ENCODE results near the gene OXER1.

OXER1 gene

DNA sequence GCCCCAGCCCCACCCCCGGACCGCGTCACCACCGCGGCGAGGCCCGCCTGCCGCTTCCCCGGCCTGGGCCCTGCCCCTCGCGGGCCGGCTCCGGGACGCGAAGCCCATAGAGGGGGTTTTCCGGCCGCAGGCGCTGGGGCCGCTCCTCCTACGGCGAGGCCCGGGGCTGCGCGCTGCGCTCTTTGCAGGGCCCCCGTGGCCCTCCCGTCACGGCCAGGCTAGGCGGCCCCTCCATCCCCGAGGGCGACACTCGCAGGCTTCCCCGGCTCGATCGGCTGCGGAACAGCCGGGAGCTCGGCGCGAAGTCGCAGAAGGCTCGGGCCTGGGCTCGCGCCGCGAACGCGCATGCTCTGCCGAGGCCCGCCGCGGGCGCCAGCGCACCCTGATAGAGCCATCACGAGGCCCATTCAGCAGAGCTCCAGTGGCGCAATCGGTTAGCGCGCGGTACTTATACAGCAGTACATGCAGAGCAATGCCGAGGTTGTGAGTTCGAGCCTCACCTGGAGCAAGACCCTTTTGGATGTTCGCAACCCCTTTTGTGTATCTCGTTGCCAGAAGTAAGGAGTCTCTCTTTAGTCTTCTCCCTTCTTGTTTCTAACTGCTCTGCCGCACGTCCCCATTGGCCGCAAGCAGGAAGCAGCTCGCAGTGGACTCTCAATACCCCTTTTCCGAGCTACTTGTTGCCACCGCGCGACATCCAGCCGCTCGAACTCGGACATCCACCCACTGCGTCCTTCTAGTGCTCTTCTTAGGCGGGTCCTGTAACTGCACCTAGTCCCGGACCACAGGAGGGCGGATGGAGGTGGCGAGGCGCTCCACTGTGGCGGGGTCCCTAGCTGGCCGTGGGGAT is 46.4 kb upstream of the OXER1 start:
- Histone ChIP-seq H3K36me3 (ENCODE audit: control insufficient read depth in 2 of 2, insufficient read depth in 1 of 2, low read length in 2 of 2) (no peaks in the 10 kb centered on the region), H3K4me1 (ENCODE audit: control insufficient read depth, insufficient read depth, low read length) (no peaks in the 10 kb centered on the region), H3K27ac (ENCODE audit: extremely low read depth, low read depth, low read length) (peak overlapping the region; percentile 96), H3K9me3 (ENCODE audit: control insufficient read depth, insufficient read depth, low read depth, low read length) (no peaks in the 10 kb centered on the region), H3K4me3 (ENCODE audit: low read depth, low read length) (peak overlapping the region; percentile 86)
- ChIA-PET POLR2A (interaction anchor here (1.1 to 2.0 kb wide), 8 partner anchors 10 to 786 kb away, joined by 3 to 7 read pairs (median 5); partner anchors contain the start of genes HAAO, KCNG3 and THADA), CTCF (interaction anchor here (0.6 to 2.0 kb wide), 5 partner anchors 9 to 729 kb away, joined by 3 to 12 read pairs (median 3); no protein-coding TSS in a partner anchor)
- peak; percentile 51; the same call in 1 of the 2 replicates for TF ChIP-seq KLF10 (tag by site-specific recombination; IDR thresholded peaks at IDR 0.05)
- TF ChIP-seq ZNF623 (tag by site-specific recombination; IDR thresholded peaks at IDR 0.05) = no peak
- TF ChIP-seq, protein P1, sequence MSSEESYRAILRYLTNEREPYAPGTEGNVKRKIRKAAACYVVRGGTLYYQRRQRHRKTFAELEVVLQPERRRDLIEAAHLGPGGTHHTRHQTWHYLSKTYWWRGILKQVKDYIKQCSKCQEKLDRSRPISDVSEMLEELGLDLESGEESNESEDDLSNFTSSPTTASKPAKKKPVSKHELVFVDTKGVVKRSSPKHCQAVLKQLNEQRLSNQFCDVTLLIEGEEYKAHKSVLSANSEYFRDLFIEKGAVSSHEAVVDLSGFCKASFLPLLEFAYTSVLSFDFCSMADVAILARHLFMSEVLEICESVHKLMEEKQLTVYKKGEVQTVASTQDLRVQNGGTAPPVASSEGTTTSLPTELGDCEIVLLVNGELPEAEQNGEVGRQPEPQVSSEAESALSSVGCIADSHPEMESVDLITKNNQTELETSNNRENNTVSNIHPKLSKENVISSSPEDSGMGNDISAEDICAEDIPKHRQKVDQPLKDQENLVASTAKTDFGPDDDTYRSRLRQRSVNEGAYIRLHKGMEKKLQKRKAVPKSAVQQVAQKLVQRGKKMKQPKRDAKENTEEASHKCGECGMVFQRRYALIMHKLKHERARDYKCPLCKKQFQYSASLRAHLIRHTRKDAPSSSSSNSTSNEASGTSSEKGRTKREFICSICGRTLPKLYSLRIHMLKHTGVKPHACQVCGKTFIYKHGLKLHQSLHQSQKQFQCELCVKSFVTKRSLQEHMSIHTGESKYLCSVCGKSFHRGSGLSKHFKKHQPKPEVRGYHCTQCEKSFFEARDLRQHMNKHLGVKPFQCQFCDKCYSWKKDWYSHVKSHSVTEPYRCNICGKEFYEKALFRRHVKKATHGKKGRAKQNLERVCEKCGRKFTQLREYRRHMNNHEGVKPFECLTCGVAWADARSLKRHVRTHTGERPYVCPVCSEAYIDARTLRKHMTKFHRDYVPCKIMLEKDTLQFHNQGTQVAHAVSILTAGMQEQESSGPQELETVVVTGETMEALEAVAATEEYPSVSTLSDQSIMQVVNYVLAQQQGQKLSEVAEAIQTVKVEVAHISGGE (tag by site-specific recombination; conservative IDR thresholded peaks at IDR 0.05; ENCODE audit: low read depth) = 0 out of 2 replicates have a peak, but pooled peaks have one; percentile 16
- peak; percentile 30; the same call in 1 of the 2 replicates for TF ChIP-seq KLF9 (tag by site-specific recombination; IDR thresholded peaks at IDR 0.05; ENCODE audit: low read depth)
- TF ChIP-seq ZNF146 (tag by site-specific recombination; IDR thresholded peaks at IDR 0.05) = 0 out of 2 replicates have a peak, but pooled peaks have one; percentile 9
- TF ChIP-seq, protein P2, sequence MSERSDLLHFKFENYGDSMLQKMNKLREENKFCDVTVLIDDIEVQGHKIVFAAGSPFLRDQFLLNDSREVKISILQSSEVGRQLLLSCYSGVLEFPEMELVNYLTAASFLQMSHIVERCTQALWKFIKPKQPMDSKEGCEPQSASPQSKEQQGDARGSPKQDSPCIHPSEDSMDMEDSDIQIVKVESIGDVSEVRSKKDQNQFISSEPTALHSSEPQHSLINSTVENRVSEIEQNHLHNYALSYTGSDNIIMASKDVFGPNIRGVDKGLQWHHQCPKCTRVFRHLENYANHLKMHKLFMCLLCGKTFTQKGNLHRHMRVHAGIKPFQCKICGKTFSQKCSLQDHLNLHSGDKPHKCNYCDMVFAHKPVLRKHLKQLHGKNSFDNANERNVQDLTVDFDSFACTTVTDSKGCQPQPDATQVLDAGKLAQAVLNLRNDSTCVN (tag by site-specific recombination; optimal IDR thresholded peaks at IDR 0.05) = peak; percentile 94
- peak; percentile 59; the same call in 1 of the 2 replicates for TF ChIP-seq KLF8 (tag by site-specific recombination; IDR thresholded peaks at IDR 0.05)
- TF ChIP-seq ZNF121 (tag by site-specific recombination; IDR thresholded peaks at IDR 0.05) = 0 out of 2 replicates have a peak, but pooled peaks have one; percentile 18
- peak; percentile 96 for TF ChIP-seq ZBTB17 (tag by site-specific recombination; IDR thresholded peaks at IDR 0.05)
- TF ChIP-seq ZFHX2 (tag by site-specific recombination; conservative IDR thresholded peaks at IDR 0.05) = peak; percentile 20; the same call in 1 of the 2 replicates
- peak; percentile 95 for TF ChIP-seq ZNF391 (tag by site-specific recombination; IDR thresholded peaks at IDR 0.05; ENCODE audit: borderline replicate concordance, low read depth)
- TF ChIP-seq ZNF596 (tag by site-specific recombination; IDR thresholded peaks at IDR 0.05) = 0 out of 2 replicates have a peak, but pooled peaks have one; percentile 17
- peak; percentile 69 for TF ChIP-seq SP3 (tag by site-specific recombination; IDR thresholded peaks at IDR 0.05)
- no peak for TF ChIP-seq ZNF133 (tag by site-specific recombination; IDR thresholded peaks at IDR 0.05)
- TF ChIP-seq SCRT2 (tag by site-specific recombination; IDR thresholded peaks at IDR 0.05) = peak; percentile 96
- TF ChIP-seq ZNF610 (tag by site-specific recombination; IDR thresholded peaks at IDR 0.05; ENCODE audit: borderline replicate concordance) = 0 out of 2 replicates have a peak, but pooled peaks have one; percentile 64
- peak; percentile 93 for TF ChIP-seq ZFP37 (tag by site-specific recombination; IDR thresholded peaks at IDR 0.05)
- no peak for TF ChIP-seq ZFP3 (tag by site-specific recombination; IDR thresholded peaks at IDR 0.05; ENCODE audit: low read depth)
- TF ChIP-seq ZNF677 (tag by site-specific recombination; IDR thresholded peaks at IDR 0.05) = no peak; the same call in 1 of the 2 replicates
- TF ChIP-seq, protein P3, sequence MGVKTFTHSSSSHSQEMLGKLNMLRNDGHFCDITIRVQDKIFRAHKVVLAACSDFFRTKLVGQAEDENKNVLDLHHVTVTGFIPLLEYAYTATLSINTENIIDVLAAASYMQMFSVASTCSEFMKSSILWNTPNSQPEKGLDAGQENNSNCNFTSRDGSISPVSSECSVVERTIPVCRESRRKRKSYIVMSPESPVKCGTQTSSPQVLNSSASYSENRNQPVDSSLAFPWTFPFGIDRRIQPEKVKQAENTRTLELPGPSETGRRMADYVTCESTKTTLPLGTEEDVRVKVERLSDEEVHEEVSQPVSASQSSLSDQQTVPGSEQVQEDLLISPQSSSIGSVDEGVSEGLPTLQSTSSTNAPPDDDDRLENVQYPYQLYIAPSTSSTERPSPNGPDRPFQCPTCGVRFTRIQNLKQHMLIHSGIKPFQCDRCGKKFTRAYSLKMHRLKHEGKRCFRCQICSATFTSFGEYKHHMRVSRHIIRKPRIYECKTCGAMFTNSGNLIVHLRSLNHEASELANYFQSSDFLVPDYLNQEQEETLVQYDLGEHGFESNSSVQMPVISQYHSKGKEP (tag by site-specific recombination; IDR thresholded peaks at IDR 0.05) = 0 out of 2 replicates have a peak, but pooled peaks have one; percentile 32
- TF ChIP-seq ZNF473 (tag by site-specific recombination; IDR thresholded peaks at IDR 0.05) = no peak
- TF ChIP-seq ZNF561 (tag by site-specific recombination; IDR thresholded peaks at IDR 0.05; ENCODE audit: borderline replicate concordance) = peak; percentile 76
- TF ChIP-seq ZNF354C (tag by site-specific recombination; IDR thresholded peaks at IDR 0.05; ENCODE audit: borderline replicate concordance, low read depth) = no peak
- TF ChIP-seq ZSCAN23 (tag by site-specific recombination; IDR thresholded peaks at IDR 0.05) = 0 out of 2 replicates have a peak, but pooled peaks have one; percentile 47
- 0 out of 2 replicates have a peak, but pooled peaks have one; percentile 18 for TF ChIP-seq ZBTB21 (tag by site-specific recombination; IDR thresholded peaks at IDR 0.05)
- TF ChIP-seq, protein P4, sequence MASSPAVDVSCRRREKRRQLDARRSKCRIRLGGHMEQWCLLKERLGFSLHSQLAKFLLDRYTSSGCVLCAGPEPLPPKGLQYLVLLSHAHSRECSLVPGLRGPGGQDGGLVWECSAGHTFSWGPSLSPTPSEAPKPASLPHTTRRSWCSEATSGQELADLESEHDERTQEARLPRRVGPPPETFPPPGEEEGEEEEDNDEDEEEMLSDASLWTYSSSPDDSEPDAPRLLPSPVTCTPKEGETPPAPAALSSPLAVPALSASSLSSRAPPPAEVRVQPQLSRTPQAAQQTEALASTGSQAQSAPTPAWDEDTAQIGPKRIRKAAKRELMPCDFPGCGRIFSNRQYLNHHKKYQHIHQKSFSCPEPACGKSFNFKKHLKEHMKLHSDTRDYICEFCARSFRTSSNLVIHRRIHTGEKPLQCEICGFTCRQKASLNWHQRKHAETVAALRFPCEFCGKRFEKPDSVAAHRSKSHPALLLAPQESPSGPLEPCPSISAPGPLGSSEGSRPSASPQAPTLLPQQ (tag by site-specific recombination; IDR thresholded peaks at IDR 0.05) = peak; percentile 79
- peak; percentile 69; the same call in 1 of the 2 replicates for TF ChIP-seq ZNF792 (tag by site-specific recombination; IDR thresholded peaks at IDR 0.05)
- no peak for TF ChIP-seq MZF1 (tag by site-specific recombination; IDR thresholded peaks at IDR 0.05; ENCODE audit: borderline replicate concordance)
- no peak for TF ChIP-seq ZNF239 (tag by site-specific recombination; IDR thresholded peaks at IDR 0.05)
- no peak for TF ChIP-seq ZNF626 (tag by site-specific recombination; IDR thresholded peaks at IDR 0.05)

Data from HEK293 (cell line).